Activated naive CD4-positive, alpha-beta T cell treated with anti-CD3 and anti-CD28 coated beads, Interleukin-2, amount 50 U/mL, for 16 hours (primary cell): ENCODE results near the gene TMEM63C.

Experiments used
- DNase-seq: peaks from one replicate; pipeline ENCODE4 v3.0.0-alpha.2; 2020

TMEM63C gene

DNA sequence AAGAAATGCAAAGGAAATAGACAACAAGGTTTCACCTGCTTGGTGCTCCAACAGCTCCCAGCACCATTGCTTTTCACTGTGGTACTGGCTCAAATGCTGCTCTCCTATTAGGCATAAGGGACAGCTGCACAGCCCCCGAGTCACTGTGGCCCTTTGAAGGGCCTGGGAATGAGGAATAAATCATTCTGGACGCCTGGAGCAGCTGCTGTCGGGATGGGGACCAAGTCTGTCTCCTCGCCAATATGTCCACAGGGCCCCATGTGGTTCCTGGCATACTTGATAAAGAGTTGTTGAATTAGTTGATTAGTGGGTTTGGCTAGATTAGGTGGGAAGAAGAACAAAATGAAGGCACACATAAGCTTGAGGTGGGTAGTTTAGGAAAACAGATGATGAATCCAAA, 102.5 kb downstream of the TMEM63C start:
- no peak for DNase-seq

DNA sequence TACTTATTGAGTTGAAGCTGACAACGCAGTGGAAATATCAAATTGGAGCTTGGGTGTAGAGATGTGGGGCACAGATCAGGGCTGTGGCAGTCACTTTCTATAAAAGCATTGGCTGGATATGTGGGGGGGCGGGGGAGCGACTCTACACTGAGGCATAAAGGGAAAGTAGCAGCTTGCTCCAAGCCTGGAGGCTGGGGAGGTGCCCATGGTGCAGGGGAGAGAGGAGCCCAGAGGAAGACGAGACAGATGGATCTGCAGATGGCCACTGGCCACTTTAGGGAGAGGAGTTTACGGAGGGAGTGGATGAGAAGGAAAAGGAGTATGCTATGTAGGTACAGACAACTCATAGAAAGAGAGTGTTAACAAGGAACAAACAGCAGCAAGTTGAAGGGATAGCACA, 102.9 kb downstream of the TMEM63C start:
- DNase-seq = no peak

DNA sequence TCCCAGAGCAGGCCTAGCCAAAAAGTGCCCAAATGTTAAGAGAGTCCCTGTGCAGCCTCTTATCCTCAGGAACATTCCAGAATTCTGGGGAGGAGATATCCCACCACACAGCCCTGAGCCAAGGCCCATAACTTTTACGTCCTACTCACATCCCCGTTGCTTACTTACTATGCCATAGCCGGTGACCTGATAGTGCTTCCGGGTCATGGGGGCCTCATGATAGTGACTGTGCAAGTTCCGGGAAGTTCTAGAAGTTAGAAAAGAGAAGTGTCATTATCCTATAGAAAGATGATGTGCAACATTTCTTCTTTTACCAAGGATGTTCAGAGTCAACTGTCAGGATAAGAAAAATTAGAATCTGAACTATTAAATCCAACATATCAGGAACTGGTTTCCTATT, 105.0 kb downstream of the TMEM63C start:
- no peak for DNase-seq

DNA sequence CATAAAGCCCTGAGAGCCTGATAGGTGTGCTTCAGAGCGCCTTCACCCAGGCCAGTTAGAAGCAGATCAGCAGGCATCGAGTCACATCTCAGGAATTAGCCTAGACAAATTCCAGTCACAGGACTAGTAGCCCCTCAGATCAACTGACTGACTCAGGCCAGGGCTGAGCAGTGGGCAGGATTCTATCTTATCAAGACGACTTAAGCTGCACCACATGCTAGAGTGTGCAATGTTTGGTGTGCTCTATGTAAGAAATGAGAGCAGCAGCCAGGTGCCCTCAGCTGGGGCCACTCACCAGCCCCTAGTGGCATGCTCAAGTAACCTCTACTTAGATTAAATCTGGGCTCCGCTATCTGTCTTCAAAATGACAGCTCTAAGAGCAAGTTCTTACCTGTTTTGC, 109.1 kb downstream of the TMEM63C start:
- DNase-seq = no peak

DNA sequence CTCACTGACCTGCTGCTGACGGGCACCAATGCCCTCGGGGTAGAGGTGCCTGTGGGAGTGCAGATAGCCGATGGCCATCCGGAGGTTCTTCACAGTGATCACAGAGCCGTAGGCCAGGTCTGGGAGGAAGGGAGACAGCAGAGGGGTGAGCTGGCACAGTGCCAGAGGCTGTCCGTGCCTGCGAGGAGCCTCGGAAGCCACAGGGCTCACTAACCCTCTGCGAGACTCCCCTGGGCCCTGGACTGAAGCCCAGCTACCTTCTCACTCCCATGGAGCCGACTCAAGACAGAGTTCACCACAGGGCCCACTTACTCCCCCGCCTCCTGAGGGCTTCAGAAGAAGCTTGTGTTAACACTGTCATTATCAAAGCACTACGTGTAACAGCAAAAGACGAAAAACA, 114.6 kb downstream of the TMEM63C start:
- no peak for DNase-seq

DNA sequence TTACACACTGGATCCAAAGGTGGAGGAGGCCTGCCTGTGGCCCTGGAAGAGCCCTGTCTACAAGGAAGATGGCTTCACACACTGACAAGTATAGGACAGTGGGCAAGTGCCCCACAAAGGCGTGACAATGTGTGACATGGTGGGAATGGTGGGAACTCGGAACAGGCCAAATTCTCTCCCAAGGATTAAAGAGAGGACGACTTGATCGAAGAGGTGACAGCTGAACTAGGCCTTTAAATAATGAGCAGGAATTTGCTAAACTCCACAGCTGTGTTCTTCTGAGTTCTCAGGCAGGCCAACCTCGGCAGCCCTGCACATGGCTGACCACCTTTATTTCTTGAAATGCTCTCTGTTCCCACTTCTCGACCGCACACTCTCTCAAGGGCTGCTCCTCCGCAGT, 115.3 kb downstream of the TMEM63C start:
- DNase-seq = no peak

DNA sequence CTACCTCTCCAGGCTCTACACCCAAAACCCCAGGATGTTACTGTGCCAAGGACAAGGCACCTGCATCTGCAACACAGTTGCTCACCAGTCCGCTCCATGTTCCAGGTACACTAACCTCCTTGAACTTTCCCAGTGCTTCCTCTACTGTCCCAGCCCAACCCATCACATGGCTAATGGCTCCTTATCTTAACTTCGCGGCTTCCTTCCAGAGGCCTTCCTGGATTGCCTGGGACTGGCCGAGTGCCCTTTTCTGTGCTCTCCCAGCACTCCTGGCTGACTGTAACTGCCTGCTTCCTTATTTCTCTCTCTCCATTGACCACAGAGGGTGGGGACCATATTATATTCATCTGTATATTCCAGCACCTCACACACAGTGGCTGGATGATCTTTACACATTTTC, 118.2 kb downstream of the TMEM63C start:
- DNase-seq = no peak

DNA sequence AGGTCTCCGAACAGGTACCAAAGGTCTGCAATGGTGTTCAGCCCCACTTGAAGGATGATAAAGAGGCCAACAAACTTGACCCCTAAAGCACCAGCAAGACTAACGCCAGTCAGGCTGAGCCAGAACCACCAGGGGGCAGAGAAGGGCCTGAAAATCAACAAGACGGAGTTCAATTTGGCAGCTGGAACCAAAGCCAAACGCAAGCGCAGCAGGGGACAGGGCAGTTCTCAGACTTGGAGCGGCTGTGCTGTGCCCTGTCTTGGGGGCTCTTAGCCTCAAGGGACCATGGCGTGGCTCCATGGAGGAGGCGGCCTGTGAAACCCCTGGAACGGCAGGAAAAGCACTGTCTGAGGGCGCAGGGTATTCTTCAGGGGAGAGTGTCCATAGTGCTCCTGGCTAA, 119.5 kb downstream of the TMEM63C start:
- peak; percentile 52 for DNase-seq

DNA sequence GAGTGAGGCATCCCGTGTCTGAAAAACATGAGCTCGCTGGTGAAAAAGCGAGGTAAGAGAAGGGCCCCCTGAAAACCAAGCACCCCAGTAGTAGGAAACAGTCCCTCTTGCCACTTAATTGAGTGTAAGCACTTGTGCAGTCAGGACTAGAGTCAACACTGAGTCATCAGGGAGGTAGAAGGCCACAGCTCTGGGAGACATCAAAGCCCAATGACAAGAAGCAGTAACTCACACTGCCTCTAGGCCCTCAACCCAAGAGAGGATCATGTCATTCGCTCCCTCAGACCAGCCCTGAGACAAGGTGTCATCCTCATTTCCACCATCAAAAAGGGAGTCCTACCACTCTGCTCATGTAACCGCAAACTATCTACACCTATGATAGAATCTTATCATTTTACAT, 121.3 kb downstream of the TMEM63C start:
- no peak for DNase-seq

DNA sequence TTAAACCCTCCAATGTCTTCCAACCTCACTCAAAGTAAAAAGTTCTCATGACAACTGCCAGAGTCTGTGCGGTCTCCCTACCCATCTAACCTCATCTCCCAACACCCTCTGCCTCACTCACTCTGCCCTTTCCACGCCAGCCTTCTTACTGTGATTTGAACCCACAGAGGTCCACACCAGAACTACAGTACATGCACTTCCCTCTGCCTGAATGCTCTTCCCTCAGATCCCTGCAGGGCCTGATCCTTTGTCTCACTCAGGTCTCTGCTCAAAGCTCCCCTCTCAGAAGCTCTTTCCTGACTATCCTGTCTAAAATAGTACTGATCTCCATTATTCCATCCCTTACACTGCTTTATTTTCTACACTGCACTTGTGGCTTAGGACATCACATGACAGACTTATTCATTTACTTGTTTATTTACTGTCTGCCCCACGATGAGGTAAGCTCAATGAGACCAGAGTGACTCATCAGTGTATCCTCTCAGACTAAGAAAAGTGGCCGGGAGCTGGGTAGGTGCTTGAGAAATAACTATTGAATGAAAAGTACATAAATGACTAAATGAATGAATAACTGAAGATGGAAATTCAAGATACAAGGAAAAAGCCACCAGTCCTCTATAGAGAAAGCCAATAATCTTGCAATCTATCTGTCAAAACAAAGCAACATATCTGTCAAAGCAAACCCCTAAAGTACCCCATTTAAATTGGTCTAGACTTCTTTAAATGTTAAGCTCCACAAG, 122.0 kb downstream of the TMEM63C start:
- DNase-seq = no peak

DNA sequence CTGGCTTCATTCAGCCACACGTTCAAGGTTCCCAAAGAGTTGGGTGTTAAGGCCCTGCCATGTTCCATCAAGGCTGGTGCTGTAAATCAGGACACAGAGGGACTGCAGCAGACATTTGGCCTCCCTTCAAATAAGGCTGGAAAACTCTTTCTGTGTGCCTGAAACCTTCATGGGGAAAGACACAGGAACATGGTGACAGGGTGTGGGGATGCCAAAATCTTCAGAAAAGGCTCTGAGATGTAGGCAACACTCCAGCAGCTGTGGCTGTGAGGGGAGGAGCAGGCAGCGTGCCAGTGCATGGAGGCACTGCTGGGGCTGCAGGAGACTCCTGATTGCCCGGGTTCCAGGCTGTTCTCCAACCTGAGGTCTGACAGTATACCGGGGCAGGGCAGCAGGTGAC, 124.1 kb downstream of the TMEM63C start:
- no peak for DNase-seq

DNA sequence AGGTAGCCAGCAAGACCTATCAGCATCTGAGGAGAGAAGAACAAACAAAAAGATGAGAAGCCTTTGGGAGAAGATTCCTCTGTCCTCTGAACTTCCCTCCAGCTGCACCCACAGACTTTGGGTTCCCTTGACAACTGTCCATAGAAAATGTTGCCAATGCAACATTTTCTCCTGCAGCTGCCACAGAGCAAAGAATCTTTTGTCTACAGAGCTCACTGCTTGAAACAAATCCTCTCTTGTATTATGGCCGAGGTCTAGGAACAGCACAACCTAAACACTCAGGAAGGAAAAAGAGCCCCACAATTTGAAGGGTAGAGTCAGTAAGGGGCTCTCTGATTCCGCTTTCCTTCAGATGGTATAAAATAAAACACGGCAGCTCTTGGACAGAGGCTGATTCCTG, 124.8 kb downstream of the TMEM63C start:
- no peak for DNase-seq

DNA sequence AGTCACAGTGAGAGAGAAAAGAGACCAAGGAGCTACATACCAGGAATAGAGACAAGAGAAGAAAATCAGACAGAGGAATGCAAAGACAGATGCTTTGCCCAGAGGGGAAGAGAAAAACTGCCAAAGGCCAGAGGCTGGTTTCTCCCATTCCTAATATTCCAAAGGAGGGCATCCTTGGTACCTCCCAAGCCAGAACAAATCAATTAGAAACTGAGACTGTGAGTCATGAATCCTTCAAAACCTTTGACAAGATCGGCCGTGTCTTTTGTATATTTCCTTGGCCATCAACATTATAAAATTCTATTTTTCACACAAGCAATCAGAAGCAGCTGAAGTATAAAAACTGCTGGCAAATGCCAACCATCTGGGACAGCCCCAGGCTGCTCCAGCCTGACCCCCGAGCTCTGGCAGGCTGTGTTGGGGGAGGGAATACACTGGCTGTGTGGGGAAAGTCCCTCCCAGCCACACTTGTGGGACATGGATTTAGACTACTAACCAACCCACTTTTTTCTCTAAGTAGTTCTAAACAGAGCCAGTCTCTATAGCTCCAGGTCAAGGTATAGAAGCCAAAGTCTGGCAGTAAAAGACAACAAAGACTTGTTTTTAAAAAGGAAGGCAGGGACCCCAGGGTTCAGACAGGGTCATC, 125.4 kb downstream of the TMEM63C start:
- no peak for DNase-seq
